Hematopoietic multipotent progenitor cell (in vitro differentiated cells): ENCODE data around the gene DPH1. TPM values are rescaled to one million over a fixed set of nuclear protein-coding genes. Genes with fewer than 3 reads are reported as not detected.
A peak's percentile ranks its signal among the peaks of the same experiment; 100 is the strongest.

Source experiments
- small RNA-seq: library from RNA; depleted of rRNA; stranded (forward); fragments of <200 nt; gene quantifications from one replicate; pipeline ENCODE3, GENCODE V24; 2012
- total RNA-seq: library from RNA; depleted of rRNA; stranded (reverse); fragments of >200 nt; gene quantifications from one replicate; pipeline ENCODE4 v1.2.3, GENCODE V29; 2012

The DPH1 gene
- total RNA-seq, 1 donor: 89.7 TPM

Small RNAs within 50 kb of the gene (small RNA-seq; reads per million reads assigned to genes)
- gene AC090617.9 (not detected), gene MIR132 (0.68 reads per million, percentile 7 among the genes with 10 or more reads in this experiment), gene MIR212 (0.47 reads per million), gene OVCA2 (not detected)

Other genes with a start within 250 kb of the DPH1 start
- gene SMYD4, start 200.3 kb upstream of the DPH1 start, total RNA-seq: 14.8 TPM
- gene RPA1, start 200.1 kb upstream of the DPH1 start, total RNA-seq: 18.6 TPM
- 1.6 TPM for gene RTN4RL1, start 4.8 kb upstream of the DPH1 start, total RNA-seq
- gene OVCA2, start 11.9 kb downstream of the DPH1 start, total RNA-seq: 18.9 TPM
- 5.4 TPM for gene HIC1, start 24.9 kb downstream of the DPH1 start, total RNA-seq